KG1 (cell line): ENCODE data around the gene IFI27.
A peak's percentile ranks its signal among the peaks of the same experiment; 100 is the strongest.
"Not testable (repeated sequence)": the region's sequence is repeated elsewhere in the genome, so short reads cannot be mapped to it uniquely, and the experiment has no call there.

Experiments
- DNase-seq: peaks from one replicate; lab custom pipeline; 2025; lab: John Stamatoyannopoulos, UW

IFI27 gene

GRCh38 chr14:94110552-94111181 is at the start of gene IFI27:
Gene IFI27 (plus strand): TSS chr14:94110736.
- DNase-seq: no peak

DNA sequence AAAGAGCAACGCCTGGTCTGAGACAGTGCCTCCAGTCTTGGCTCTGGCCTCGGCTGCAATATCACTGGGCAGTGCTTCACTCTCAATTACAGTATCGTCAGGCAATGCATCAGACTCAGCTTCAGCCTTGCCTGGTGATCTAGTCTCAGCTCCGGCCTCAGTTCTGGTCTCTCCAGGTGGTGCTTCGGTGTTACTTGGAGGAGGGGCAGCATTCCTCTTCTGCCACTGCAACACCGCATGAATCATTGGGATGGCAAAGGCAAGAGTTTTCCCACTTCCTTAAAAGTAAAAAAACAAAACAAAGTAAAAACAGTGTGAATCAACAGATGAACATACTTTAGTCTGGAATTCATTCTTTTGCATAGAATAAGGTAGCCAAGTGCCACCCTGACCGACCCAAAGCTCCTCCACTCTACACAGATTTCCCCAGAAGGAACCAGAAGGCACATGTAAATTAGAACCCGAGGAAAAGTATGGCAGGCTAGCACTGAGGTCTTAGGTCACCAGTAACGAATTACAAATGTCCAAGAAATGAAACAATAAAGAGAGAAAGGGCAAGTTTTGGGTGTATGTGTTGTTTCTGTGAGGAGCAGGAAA is 48.1 kb upstream of the IFI27 start:
- no peak for DNase-seq

DNA sequence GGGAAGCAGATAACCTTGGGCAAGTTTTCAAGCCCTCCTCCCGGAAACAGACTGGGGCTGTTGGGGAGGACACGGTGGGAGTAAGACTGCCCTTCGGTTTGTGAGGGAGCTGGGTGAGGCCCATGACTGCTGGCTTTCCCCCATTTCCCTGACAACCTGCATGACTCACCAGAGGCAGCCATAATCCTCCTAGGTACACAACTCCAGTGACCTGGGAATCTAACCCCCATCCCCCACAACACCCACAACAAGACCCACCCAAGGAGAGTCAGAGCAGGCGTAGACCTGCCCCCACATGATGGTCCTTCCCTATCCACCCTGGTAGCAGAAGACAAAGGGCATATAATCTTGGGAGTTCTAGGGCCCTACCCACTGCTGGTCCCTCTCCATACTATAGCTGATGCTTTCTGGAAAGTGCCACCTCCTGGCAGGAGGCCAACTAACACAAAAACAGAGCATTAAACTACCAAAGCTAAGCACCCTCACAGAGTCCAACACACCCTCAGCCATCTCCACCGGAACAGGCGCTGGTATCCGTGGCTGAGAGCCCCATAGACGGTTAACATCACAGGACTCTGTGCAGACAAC is 44.4 kb upstream of the IFI27 start:
- no peak for DNase-seq

GRCh38 chr14:94072076-94072475 is 38.5 kb upstream of the IFI27 start:
- not testable (repeated sequence) for DNase-seq

DNA sequence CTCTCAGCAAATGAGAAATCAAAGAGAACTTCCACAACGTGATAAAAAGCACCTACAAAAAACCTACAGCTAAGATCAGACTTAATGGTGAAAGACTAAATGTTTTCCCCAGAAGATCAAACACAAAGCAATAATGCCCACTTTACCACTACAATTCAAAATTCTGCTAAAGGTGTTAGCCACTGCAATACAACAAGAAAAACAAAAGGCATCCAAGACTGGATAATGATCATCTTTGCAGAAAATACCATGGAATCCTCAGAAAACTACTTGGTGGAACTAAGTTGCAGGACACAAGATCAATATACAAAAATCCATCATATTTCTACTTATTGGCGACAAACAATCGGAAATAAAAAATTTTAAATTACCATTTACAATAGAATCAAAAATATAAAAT is 36.0 kb upstream of the IFI27 start:
- no peak for DNase-seq

- DNase-seq: no peak
These were observed 35.5 kb upstream of the IFI27 start for GRCh38 chr14:94075008-94075407.

GRCh38 chr14:94077111-94077821 is 33.3 kb upstream of the IFI27 start:
- DNase-seq: no peak

DNA sequence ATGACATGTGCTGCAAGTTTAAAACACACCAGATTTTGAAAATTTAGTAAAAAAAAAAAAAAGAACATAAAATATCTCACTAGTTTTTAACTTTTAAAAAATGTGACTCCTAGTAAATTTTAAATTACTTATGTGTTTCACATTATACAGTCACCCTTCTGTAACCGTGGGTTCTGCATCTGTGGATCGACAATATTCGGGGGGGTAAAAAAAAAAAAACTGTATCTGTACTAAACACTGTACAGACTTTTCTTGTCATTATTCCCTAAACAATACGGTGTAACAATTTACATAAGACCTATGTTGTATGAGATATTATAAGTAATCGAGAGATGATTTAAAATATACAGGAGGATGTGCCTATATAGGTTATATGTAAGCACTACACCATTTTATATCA is 32.7 kb upstream of the IFI27 start:
- no peak for DNase-seq

DNA sequence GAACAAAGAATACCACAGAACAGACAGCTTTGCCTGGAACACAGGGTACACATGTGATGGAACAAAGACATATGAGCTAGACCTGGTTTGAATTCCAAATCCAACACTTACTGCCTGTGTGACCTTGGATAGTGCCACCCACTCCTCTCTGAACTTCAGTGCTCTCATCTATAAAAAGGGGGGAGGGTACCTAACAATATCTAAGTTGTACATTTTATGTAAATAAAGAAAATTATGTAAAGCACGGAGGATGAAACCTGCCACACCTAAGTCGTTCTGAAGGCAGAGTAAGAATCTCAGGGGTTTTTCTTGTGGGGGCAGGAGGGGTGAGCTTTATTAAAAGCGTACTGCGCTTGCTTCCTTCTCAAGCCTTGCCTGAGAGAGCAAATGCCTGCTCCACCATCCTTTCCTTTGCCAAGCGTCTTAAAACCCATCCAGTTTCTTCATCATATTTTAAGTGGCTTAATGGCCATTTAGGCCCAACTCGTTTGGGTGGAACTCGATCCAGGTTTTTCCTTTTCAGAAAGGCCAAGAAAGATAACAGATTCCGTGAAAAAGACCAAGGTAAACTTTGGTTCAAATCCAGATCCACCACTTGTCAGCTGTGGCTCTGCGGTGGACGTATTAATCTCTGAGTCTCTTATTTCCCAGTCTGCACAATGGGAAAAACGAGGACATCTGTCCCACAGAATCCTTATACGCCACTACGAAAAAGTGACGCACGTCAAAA is 30.5 kb upstream of the IFI27 start:
- no peak for DNase-seq

DNA sequence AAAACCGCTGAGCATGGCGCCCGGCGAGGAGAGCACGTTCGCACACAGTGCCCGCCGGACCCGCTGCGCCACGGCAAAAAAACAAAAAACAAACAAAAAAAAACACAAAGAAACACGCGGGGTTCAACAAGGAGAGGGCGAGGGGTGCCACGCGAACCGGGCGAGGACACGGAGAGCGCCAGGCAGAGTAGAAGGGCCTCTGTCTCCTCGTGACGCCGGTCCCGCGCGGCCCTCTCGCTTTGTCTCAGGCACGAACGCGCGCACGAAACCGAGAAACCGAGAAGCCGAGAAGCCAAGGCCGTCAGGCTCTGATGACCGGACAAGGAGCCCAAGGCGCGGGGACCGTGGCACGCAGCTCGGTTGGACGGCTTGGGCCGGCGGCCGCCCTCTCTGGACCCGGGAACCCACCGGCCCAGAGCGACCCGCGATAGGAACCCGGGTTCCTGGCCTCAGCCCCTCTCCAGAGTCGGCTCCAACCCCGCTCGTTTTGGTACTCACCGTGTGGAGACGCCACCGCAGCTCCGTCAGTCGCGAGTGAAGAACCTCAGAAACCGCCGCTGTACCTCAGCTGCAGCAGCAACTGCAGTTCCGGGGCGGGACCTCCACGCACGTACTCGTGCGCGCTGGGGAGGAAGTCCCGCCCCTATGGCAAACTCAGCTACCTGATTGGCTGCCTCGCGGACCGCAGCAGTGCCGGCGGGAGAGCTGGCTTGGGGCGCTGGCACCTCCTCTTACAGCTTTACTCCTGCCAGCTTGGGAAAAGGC is 29.7 kb upstream of the IFI27 start, which contains the start of the genes DDX24 and IFI27L1:
DDX24 (minus strand) TSS at position 582 of the 765 bp plus-strand sequence. CDS start 1,460 bp downstream, outside the sequence.
IFI27L1 (plus strand) TSS at position 690 of the 765 bp plus-strand sequence. CDS start 15,628 bp downstream, outside the sequence.
- peak; percentile 89 for DNase-seq

- no peak for DNase-seq
These were observed 29.1 kb upstream of the IFI27 start for GRCh38 chr14:94081386-94081820.

GRCh38 chr14:94087891-94088290 is 22.6 kb upstream of the IFI27 start:
- no peak for DNase-seq

DNA sequence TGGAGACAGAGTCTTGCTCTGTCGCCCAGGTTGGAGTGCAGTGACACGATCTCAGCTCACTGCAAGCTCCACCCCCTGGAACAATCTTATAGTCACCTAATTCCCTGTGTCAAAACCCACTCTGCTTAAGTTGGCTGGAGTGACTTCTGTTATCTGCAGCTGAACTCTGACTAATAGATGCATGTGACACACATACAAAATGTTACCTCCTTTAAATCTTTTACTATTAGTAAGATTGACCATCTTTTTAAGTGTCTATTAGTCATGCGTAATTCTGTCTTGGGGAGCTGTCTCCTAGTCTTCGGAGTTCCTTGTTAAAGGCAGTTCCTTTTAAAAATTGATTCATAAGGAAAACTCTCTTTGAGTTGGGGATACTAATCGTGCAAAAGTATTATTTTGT is 22.0 kb upstream of the IFI27 start:
- DNase-seq: no peak

DNA sequence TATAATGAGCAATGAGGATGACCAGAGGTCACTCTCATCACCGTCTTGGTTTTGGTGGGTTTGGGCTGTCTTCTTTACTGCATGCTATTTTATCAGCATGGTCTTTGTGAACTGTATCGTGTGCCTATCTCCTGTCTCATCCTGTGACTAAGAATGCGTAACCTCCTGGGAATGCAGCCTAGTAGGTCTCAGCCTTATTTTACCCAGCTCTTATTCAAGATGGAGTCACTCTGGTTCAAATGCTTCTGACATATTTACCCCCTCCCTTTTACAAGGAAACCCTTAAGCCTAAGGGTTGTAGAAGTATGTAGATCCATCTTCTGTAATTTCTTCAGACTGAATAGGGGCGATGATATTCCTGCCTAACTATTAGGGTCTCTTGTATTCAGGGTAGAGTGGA is 21.1 kb upstream of the IFI27 start:
- DNase-seq: no peak

GRCh38 chr14:94093418-94093817 is 17.1 kb upstream of the IFI27 start:
- no peak for DNase-seq

- DNase-seq: no peak
These were observed 13.4 kb upstream of the IFI27 start for GRCh38 chr14:94097091-94097490.

- DNase-seq: no peak
These were observed 12.1 kb upstream of the IFI27 start for GRCh38 chr14:94098326-94098992.

DNA sequence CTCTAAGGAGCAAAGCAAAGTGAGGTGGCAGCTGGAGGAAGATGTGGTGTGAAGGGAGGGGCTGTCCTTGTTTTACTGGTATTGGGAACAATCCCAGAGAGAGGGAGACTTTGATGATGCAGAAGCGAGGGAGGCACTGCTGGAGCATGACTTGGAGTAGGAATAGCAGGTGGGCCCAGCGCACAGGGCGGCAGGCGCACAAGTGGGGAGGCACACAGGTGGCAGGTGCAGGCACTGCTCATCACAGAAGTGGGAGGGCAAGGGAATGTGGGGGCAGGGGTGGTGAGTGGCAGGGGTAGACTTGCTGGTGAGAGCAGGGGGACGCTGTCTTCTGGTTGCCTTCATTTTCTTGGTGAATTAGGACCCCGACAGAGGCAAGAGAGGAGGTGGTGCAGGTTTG is 11.5 kb upstream of the IFI27 start:
- no peak for DNase-seq

DNA sequence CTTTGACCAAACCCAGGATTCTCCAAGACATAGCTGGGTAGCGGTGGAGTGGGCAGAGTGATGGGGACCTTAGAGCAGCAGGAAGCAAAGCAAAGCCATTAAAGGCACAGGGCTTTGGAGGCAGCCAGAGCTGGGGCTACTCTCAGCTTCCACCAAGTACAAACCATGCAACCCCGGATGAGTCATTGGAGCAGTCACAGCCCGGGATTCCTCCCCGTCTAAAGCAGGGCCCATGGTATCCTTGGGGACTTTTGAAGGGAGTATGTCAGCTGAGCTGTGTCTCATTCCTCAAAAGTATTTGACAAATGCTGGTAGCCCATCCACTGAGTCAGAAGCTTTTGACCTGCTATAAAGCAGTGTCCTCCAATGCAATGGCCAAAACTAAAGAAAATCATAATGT is 9.7 kb upstream of the IFI27 start:
- no peak for DNase-seq

GRCh38 chr14:94101748-94102147 is 8.8 kb upstream of the IFI27 start:
- no peak for DNase-seq
